Activated naive CD8-positive, alpha-beta T cell treated with anti-CD3 and anti-CD28 coated beads, Interleukin-2, amount 10 ng/mL, durations not matched to agents 7 days and 5 days (primary cell): ENCODE results near the gene ABHD14A. TPM values are rescaled to one million over a fixed set of nuclear protein-coding genes. Genes with fewer than 3 reads are reported as not detected.
"Not testable (repeated sequence)": the region's sequence is repeated elsewhere in the genome, so short reads cannot be mapped to it uniquely, and the experiment has no call there.

Experiments
- ATAC-seq: fragments of 150-1000 bp; cut with Tn5 transposase; one replicate; pipeline ENCODE4 v1.10.0; 2021; ENCODE audit warnings: low read depth, moderate library complexity
- POLR2A ChIA-PET: fragments of 350-600 bp; sonication (Branson Sonifier 250); formaldehyde crosslinking; loops from one replicate; lab custom pipeline; 2021; ENCODE audit warnings: antibody characterized with exemption; lab: Charles Lee
- DNase-seq: peaks from one replicate; pipeline ENCODE4 v3.0.0; 2021
- H3K27ac Mint-ChIP-seq: one replicate; pipeline ENCODE4 v1.8.0; 2022; ENCODE audit warnings: mild to moderate bottlenecking, mixed read lengths
- H3K27me3 Mint-ChIP-seq: one replicate; pipeline ENCODE4 v1.8.0; 2022; ENCODE audit warnings: mild to moderate bottlenecking, moderate library complexity, mixed read lengths
- H3K36me3 Mint-ChIP-seq: one replicate; pipeline ENCODE4 v1.8.0; 2021; ENCODE audit warnings: mild to moderate bottlenecking, mixed read lengths
- H3K4me1 Mint-ChIP-seq: one replicate; pipeline ENCODE4 v1.8.0; 2021; ENCODE audit warnings: mixed read lengths
- H3K4me3 Mint-ChIP-seq: one replicate; pipeline ENCODE4 v1.8.0; 2022; ENCODE audit warnings: mild to moderate bottlenecking, moderate library complexity, mixed read lengths
- H3K9me3 Mint-ChIP-seq: one replicate; pipeline ENCODE4 v1.8.0; 2021; ENCODE audit warnings: mixed read lengths
- total RNA-seq, 2 experiments: library from RNA; stranded (reverse); gene quantifications; one replicate each; pipeline ENCODE4 v1.2.3, GENCODE V29; 2021

The ABHD14A gene
- total RNA-seq, 2 experiments from 2014 or later, result 11.3 to 15.9 TPM

DNA sequence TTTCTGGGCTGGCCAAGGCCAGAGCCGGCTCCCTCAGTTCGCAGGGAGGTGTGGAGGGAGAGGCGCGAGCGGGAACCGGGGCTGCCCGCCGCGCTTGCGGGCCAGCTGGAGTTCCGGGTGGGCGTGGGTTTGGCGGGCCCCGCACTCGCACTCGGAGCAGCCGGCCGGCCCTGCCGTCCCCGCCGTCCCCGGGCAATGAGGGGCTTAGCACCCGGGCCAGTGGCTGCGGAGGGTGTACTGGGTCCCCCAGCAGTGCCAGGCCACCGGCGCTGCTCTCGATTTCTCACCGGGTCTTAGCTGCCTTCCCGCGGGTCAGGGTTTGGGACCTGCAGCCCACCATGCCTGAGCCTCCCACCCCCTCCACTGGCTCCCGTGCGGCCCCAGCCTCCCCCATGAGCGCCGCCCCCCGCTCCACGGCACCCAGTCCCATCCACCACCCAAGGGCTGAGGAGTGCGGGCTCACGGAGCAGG lies 15.7 kb downstream of the ABHD14A start:
- POLR2A ChIA-PET, result interaction anchor here (1.3 to 2.7 kb wide), 2 partner anchors 7 to 164 kb away, joined by 3 to 26 read pairs; partner anchors contain the start of genes ACY1 and POC1A
- not testable (repeated sequence) for H3K27me3 Mint-ChIP-seq, H3K9me3 Mint-ChIP-seq, ATAC-seq, H3K27ac Mint-ChIP-seq, DNase-seq, H3K4me3 Mint-ChIP-seq
- Mint-ChIP-seq H3K4me1 (peaks cover 23% of the 10 kb centered on the region), H3K36me3 (peaks cover 20% of the 10 kb centered on the region)

DNA sequence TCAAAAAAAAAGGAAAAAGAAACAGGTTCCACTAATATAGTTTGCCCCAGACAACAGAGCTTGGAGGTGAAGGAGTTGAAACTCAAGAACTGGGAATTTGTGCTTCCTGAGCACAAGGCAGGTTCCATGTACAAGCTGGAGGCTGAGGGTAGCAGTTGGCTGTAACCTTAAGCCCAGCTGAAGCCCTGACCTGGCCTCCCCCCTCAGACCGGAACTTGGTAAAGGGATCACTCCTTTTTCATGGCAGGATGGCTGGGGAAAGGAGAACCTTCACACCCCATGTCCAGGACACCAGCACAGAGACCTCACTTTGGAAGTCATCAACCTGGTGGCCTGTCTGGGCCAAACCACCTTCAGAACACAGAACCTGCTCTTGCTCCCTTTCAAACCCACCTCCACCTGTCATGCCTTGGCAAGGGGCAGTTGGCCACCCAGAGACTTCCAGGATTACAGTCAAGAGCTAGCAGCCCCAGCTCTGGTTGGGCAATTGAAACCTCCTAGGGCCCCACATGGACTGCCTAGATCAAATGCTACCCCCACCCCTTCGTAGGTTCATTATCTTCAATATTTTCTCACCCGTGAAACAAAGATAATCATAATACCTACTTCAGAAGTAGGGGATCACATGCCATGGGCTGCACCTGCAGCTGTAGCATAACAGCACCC lies 17.3 kb downstream of the ABHD14A start:
- ATAC-seq (no peak), DNase-seq (no peak)
- no peak overlapping the region for H3K4me3 Mint-ChIP-seq
- peaks cover 25% of the 10 kb centered on the region for H3K4me1 Mint-ChIP-seq
- no peaks in the 10 kb centered on the region for H3K9me3 Mint-ChIP-seq
- peaks cover 21% of the 10 kb centered on the region for H3K36me3 Mint-ChIP-seq
- H3K27ac Mint-ChIP-seq, result peak overlapping the region; percentile 30
- peaks cover 2% of the 10 kb centered on the region for H3K27me3 Mint-ChIP-seq
- POLR2A ChIA-PET, result interaction anchor here (0.7 to 2.7 kb wide), 7 partner anchors 9 to 162 kb away, joined by 3 to 26 read pairs (median 4); partner anchors contain the start of genes ABHD14B, ACY1, DUSP7 and PARP3

GRCh38 chr3:51993657-51994056 lies 18.8 kb downstream of the ABHD14A start:
- Mint-ChIP-seq H3K4me3 (peak overlapping the region; percentile 10), H3K4me1 (peaks cover 29% of the 10 kb centered on the region), H3K27me3 (peaks cover 12% of the 10 kb centered on the region), H3K36me3 (peaks cover 21% of the 10 kb centered on the region)
- POLR2A ChIA-PET, result interaction anchor here (0.6 to 2.8 kb wide), 3 partner anchors 10 to 20 kb away, joined by 4 to 49 read pairs (median 7); partner anchors contain the start of genes ABHD14A, ABHD14B and ACY1
- ATAC-seq, H3K9me3 Mint-ChIP-seq, H3K27ac Mint-ChIP-seq, DNase-seq: not testable (repeated sequence)

DNA sequence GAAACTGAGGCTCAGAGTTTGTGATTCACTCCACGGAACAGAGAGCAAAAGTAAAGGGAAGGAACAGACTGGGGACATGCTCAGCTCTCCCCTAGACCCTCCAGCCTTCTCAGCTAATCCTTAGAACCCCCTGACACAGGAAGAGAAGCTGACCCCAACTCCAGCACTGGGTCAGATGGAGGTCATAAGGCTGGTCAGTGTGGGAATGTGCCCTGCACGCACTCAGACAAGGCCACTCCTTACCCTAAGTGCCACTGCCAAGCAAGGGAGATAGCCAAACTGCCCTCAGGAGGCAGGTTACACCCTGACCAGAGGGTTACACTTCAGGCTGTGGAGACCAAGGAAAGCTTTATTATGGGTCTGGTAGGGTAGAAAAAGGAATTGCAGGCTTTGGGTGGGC lies 19.7 kb downstream of the ABHD14A start:
- DNase-seq (no peak), ATAC-seq (no peak)
- H3K27ac Mint-ChIP-seq, result peak overlapping the region; percentile 100
- peaks cover 21% of the 10 kb centered on the region for H3K36me3 Mint-ChIP-seq
- H3K9me3 Mint-ChIP-seq, result no peaks in the 10 kb centered on the region
- peak overlapping the region; percentile 100 for H3K4me3 Mint-ChIP-seq
- H3K27me3 Mint-ChIP-seq, result peaks cover 14% of the 10 kb centered on the region
- peaks cover 29% of the 10 kb centered on the region for H3K4me1 Mint-ChIP-seq
- POLR2A ChIA-PET, result interaction anchor here (0.9 to 2.8 kb wide), 4 partner anchors 11 to 226 kb away, joined by 3 to 49 read pairs (median 14); partner anchors contain the start of genes ABHD14A, ABHD14B, ACY1 and DUSP7

GRCh38 chr3:51995346-51996163 lies 20.7 kb downstream of the ABHD14A start, which contains the start of gene RPL29:
Gene RPL29, minus strand, starts transcription at chr3:51995895. Its CDS starts 434 bp downstream, at chr3:51995461.
- no peaks in the 10 kb centered on the region for H3K9me3 Mint-ChIP-seq
- peak; percentile 85 for DNase-seq
- peak within 1 kb of the TSS; percentile 100 for H3K4me3 Mint-ChIP-seq
- POLR2A ChIA-PET, result interaction anchor here (0.6 to 2.8 kb wide), 18 partner anchors 9 to 292 kb away, joined by 3 to 49 read pairs (median 4); partner anchors contain the start of genes ABHD14B, ACY1, DUSP7 and GLYCTK
- H3K36me3 Mint-ChIP-seq, result peaks cover 21% of the 10 kb centered on the region
- H3K27ac Mint-ChIP-seq, result peak within 1 kb of the TSS; percentile 100
- H3K4me1 Mint-ChIP-seq, result peaks cover 29% of the 10 kb centered on the region
- peaks cover 19% of the 10 kb centered on the region for H3K27me3 Mint-ChIP-seq
- peak; percentile 91 for ATAC-seq

- POLR2A ChIA-PET, result no interaction called here
- ATAC-seq (no peak), DNase-seq (no peak)
- no peaks in the 10 kb centered on the region for H3K9me3 Mint-ChIP-seq
- H3K4me1 Mint-ChIP-seq, result peaks cover 33% of the 10 kb centered on the region
- peak overlapping the region; percentile 15 for H3K4me3 Mint-ChIP-seq
- H3K36me3 Mint-ChIP-seq, result peaks cover 17% of the 10 kb centered on the region
- peaks cover 19% of the 10 kb centered on the region for H3K27me3 Mint-ChIP-seq
- peak overlapping the region; percentile 47 for H3K27ac Mint-ChIP-seq
Observed at GRCh38 chr3:51997172-51997571, 22.3 kb downstream of the ABHD14A start.

DNA sequence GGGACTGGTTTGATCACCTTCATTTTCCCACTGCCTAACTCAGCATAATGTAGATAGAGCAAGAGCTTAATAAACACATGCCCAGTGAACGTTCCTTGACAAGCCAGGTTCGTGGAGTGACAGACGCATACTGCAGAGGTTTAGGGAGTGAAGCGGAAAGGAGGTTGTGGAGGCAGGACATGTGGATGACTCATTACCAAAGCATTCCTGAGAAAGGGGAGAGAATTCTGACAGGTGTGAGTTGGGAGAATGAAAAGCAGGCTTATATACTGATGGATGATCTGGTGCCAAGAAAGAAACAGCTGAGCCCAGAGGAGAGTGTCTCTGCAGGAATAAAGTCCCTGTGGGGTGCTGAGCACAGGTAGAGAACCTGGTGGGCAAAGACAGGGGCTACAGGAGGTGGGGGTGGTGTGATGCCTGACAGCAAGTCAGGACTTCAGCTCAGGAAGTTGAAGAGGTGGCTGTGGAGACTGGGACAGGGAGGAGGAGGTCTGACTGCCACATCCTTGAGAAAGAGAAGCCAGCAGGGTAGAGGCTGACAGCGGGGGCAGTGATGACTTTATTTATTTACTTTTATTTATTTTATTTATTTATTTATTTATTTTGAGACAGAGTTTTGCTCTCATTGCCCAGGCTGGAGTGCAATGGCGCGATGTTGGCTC lies 23.2 kb downstream of the ABHD14A start:
- Mint-ChIP-seq H3K9me3 (no peaks in the 10 kb centered on the region), H3K27ac (peak overlapping the region; percentile 62), H3K4me1 (peaks cover 30% of the 10 kb centered on the region), H3K4me3 (no peak overlapping the region), H3K27me3 (peaks cover 20% of the 10 kb centered on the region), H3K36me3 (peaks cover 16% of the 10 kb centered on the region)
- POLR2A ChIA-PET, result interaction anchor here (0.7 kb wide), 1 partner anchor 15 kb away, joined by 4 read pairs; the partner anchor contains the start of gene ACY1
- ATAC-seq (no peak), DNase-seq (no peak)

DNA sequence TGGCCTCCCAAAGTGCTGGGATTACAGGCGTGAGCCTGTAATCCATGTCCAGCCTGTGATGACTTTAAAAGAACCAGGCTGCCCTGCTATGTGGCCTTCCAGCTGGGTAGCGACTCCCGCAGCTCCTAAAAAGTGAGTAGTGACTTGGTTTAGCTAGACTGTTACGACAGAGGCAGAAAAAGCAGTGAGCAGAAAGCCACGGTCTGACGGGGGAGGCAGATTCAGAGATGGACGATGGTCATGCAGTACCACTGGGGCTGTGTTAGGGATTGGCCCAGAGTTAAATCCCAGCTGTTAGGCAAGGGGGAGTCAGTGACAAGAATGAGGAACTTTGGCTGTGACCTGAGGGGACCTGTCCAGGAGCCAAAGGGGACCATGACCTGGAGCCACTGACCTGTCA lies 23.9 kb downstream of the ABHD14A start:
- H3K36me3 Mint-ChIP-seq, result peaks cover 16% of the 10 kb centered on the region
- no peak overlapping the region for H3K27ac Mint-ChIP-seq
- DNase-seq, result no peak
- POLR2A ChIA-PET, result interaction anchor here (0.7 kb wide), 1 partner anchor 15 kb away, joined by 4 read pairs; the partner anchor contains the start of gene ACY1
- no peak for ATAC-seq
- H3K9me3 Mint-ChIP-seq, result no peaks in the 10 kb centered on the region
- peaks cover 20% of the 10 kb centered on the region for H3K27me3 Mint-ChIP-seq
- H3K4me3 Mint-ChIP-seq, result no peak overlapping the region
- peaks cover 25% of the 10 kb centered on the region for H3K4me1 Mint-ChIP-seq

GRCh38 chr3:51999846-52000245 lies 25.0 kb downstream of the ABHD14A start:
- DNase-seq, result no peak
- Mint-ChIP-seq H3K4me3 (no peak overlapping the region), H3K36me3 (peaks cover 7% of the 10 kb centered on the region), H3K27ac (no peak overlapping the region), H3K27me3 (peaks cover 20% of the 10 kb centered on the region), H3K9me3 (no peaks in the 10 kb centered on the region), H3K4me1 (peaks cover 16% of the 10 kb centered on the region)
- ATAC-seq, result no peak
- POLR2A ChIA-PET, result no interaction called here

DNA sequence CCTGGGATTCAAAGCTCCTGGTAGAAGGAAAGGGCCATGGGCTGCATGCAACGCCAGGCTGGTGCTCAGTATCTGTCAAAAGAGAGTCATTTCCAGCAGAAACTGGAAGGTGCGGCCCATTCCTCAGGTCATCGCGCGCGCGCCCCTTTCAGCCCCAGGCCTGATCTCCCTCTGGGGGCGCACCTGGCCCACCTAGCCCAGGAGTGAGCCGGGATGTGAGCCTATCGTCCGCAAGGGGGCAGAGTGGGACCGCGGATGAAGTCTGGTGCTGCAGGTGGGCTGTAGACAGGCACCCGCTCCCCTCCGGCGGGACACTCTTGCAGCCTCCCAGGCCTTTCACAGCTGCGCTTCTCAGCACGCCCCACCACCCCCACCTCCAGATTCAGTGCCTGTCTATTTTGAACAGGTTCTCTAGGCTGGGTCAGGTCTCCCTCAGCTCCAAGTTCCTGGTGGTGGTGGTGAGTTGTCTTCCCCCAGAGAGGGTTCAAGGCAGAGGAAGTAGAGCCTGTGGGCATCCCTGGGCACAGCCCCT lies 26.6 kb downstream of the ABHD14A start:
- no peaks in the 10 kb centered on the region for H3K36me3 Mint-ChIP-seq
- POLR2A ChIA-PET, result interaction anchor here (1.1 to 2.3 kb wide), 6 partner anchors 52 to 142 kb away, joined by 3 to 9 read pairs (median 5); partner anchors contain the start of gene DUSP7
- H3K4me1 Mint-ChIP-seq, result peaks cover 17% of the 10 kb centered on the region
- H3K9me3 Mint-ChIP-seq, result no peaks in the 10 kb centered on the region
- peak; percentile 97 for ATAC-seq
- H3K4me3 Mint-ChIP-seq, result peak overlapping the region; percentile 25
- peak; percentile 90 for DNase-seq
- H3K27me3 Mint-ChIP-seq, result peaks cover 20% of the 10 kb centered on the region
- H3K27ac Mint-ChIP-seq, result peak overlapping the region; percentile 42

DNA sequence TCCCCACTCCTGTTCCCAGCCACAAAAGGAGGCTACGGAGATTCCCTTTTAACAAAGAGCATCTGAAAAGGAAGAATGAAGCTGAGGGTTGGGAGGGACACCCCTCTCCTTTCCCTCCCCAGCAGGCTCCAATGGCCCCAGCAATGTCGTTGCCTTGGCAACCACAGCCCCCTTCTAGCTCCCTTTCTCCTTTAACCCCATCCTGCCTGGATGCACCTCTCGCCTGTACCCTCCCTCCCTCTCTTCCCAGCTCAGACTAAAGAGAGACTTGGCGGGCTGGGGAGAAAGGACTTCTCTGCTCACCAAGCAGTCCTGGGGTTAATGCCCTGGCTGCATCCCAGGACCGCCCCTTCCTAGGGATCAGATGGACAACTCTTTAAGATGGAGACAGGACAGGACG lies 27.9 kb downstream of the ABHD14A start:
- Mint-ChIP-seq H3K4me3 (no peak overlapping the region), H3K36me3 (no peaks in the 10 kb centered on the region), H3K27ac (peak overlapping the region; percentile 38), H3K4me1 (peaks cover 16% of the 10 kb centered on the region), H3K27me3 (peaks cover 14% of the 10 kb centered on the region), H3K9me3 (no peaks in the 10 kb centered on the region)
- no peak for DNase-seq
- POLR2A ChIA-PET, result interaction anchor here (1.9 to 2.3 kb wide), 2 partner anchors 54 to 120 kb away, joined by 6 to 9 read pairs; partner anchors contain the start of gene DUSP7
- ATAC-seq, result no peak

DNA sequence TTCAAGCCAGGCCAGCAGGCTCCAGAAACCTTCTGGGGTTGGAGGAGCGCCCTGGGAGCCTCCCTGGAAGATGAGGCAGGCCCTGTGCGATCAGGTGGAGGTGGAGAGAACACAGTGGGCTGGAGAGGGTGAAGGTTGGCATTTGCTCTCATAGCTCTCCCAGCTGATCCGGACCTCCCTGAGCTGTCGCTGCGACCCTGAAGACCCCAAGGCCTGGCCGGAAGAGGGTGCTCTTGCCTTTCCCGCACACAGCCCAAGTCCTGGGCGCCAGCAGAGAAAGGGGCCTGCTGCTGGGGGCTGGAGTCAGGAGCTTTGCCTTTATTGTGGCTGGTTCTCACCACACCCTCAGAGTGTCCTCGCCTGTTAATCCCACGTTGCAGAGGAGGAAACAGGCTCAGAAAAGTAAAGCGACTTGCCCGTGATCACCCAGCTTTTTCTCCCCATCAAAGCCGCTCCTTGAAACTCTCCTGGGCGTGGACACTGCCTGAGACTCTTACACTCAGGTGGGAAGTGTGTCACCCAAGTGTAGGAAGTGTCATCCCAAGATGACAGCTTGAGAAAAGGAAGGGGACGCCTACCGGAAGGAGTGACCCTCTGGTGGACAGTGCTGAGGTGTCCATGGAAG lies 29.4 kb downstream of the ABHD14A start:
- no peak for DNase-seq
- Mint-ChIP-seq H3K36me3 (no peaks in the 10 kb centered on the region), H3K27ac (peak overlapping the region; percentile 20), H3K4me1 (peaks cover 11% of the 10 kb centered on the region), H3K27me3 (peaks cover 7% of the 10 kb centered on the region), H3K4me3 (no peak overlapping the region), H3K9me3 (no peaks in the 10 kb centered on the region)
- no peak for ATAC-seq
- POLR2A ChIA-PET, result interaction anchor here (0.6 kb wide), 1 partner anchor 21 kb away, joined by 3 read pairs; no protein-coding TSS in a partner anchor
